Amniotic stem cell (primary cell): ENCODE data around the gene SRSF8.

Experiments
- DNase-seq: peaks from one replicate; lab custom pipeline; 2025; lab: John Stamatoyannopoulos, UW

Gene SRSF8

DNA sequence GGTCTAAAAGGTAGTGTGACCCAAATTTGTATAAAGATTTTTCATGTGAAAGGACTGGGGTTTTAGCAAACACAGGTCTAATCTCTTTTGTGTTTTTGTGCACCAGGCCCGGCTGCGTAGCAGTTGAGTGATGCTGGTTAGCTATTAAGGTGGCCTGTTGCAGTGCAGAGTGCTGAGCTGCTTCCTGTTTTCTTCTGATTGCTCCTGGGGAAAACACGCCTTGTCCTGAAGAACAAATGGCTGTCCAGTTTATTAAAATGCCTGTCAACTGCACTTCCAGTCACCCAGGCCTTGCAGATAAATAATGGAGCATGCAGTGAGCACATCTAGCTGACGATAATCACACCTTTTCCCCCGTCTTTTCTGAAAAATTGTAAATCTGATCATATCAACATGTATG, 1.8 kb downstream of the SRSF8 start:
- DNase-seq, result peak; percentile 83

DNA sequence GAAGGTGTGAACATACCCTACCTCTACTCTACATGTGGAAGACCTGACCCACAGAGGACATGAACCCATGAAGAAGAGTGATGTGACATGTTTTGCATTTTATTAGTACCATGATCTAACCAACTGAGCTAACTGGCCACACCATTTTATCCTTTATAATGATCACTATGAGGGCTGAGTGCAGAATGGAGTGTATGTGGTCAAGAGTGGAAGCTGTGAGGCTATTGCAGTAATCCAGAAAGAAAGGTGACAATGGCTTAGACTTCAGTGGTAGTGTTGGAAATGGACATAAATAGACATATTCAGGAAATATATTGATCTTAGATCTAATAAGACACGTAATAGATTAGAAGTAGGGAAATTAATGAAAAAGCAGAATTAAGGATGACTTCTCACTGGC, 3.8 kb downstream of the SRSF8 start:
- DNase-seq, result no peak

DNA sequence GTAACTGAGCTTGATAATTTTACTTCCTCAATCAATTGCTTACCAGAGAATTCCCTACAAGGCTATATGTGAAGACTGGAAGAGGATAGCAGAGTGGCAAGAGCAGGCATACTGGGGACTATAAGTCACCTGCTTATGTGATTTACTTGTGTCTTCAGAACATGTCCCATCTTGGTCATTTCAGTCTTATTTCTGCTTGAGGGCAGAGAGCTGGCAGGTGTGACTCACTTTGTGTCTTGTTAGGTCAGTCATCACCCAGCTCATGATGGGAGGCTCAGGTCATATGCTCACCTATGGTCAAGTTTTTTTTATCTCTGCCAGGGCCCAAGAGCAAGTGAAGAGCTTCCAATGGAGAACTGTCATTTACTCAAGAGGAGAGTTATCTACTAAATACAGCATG, 6.2 kb downstream of the SRSF8 start:
- DNase-seq, result no peak

DNA sequence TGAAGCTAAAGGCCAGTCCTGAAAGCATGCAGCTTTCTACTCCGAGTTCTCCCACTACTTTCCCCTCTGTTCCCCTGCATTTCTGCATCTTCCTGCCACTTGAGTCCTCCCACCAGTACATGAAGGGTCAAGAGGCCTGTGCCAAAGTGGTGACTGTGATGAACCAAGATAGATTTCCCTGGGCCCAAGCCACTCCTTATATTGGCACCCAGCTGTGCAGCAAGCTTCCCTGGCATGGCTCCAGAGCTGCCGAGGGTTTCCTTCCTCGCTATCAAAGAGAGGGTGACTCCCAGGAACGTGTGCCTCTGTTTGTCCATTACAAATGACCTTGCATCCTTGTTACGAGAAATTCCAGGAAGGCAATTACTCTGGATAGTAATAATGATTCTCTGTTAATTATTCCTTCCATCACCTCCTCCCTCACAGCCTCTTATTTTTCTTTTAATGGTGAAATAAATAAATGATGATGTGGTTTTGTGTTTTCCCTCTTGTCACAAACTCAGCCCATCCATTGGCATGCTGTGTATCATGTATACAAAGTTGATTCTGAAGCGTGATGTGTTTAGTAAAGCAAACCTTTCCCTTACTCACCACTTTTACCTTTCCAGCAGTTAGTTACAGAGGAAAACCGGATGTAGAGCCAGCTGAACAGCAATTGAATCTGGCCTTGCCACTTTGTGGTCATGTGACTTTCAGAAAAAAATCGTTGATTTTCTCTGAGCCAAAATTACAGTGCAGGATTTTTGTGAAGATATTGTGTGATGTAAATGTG, 8.3 kb downstream of the SRSF8 start:
- DNase-seq, result no peak

DNA sequence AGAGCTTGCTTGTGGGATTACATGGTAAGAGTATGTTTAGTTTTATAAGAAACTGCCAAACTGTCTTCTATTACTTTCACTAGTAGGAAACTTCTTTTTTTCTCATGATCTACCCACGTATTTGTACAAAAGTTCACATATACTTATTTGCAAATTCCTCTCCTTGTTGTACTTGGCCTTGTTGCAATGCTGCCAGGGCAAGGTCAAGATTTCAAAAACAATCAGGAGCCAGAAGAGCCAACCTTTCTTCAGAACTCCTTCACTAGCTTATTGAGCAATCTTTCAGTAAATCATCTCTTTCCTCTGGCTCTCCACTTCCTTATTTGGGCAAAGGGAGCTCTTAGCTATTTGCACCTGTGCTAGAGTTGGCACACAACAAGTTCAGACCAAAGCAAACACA, 9.7 kb downstream of the SRSF8 start:
- no peak for DNase-seq

DNA sequence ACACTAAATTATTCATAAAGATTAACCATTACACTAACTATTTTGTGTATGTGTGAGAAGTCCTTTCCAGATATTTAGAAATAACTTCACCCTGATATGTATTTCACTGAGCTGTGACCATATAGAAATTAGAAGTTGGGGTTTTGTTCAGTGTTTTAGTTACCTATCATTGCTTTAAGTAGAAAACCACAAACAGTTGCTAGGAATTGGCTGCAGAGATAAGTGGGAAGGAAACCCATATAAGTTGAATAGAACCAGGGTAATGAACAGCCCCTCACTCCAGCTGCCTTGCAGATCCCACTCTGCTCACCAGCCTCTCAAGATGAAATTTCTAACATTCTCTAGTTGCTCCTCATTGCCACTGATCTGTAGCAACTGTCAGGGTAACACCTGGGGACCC, 10.3 kb downstream of the SRSF8 start:
- no peak for DNase-seq

DNA sequence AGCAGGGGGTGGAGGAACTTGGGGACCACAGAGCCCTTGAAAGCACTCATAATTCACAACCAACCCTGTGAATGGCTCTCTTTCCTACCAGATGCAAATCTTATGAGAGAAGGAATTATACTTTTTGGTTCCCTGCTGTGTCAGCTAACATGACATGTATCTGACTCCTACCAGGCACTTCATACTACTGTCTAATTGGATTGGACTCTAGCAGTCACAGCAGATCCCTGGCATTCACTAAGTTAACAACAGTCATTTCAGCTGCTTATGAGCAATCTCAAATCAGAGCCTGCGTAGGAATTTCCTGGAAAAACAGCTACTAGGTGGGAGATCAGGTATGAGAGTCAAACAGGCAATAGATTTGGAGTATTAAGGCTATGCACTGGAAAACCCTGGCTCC, 11.8 kb downstream of the SRSF8 start:
- DNase-seq, result no peak

DNA sequence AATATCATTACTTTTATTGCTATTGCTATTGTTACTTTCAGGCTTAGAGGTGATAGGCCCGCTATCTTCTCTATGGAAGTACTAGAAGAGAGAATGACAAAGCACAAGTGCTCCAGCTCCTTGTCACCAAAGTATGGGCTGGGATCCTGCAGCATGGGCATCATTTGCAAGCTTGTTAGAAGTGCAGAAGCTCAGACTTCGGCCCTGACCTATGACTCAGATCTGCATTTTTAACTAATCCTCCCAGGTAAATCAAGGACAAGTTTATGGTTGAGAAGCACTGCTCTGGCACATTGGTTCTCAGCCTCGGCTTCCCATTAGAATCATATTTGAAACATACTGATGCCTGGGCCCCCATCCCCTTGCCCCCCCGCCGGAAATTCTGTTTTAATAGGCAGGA, 14.3 kb downstream of the SRSF8 start:
- DNase-seq, result no peak

DNA sequence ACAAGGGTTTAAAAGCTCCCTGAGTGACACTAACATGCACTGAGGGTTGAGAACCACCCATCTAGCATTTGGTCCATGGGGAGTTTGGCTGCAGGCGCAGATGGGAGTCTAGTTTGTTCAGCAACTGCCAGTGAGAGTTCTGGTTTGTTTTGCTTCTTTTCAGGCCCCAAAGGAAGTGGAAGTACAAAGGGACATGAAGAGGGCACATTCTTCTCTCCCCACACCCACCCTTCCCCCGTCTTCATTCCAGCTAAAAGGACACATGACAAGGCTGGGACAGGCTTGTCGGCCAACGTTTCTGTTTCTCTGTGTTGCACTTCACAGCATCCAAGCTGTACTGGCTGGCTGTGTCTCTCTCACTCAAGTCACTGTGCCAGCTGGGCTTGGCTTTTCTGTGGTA, 14.7 kb downstream of the SRSF8 start:
- DNase-seq, result no peak

DNA sequence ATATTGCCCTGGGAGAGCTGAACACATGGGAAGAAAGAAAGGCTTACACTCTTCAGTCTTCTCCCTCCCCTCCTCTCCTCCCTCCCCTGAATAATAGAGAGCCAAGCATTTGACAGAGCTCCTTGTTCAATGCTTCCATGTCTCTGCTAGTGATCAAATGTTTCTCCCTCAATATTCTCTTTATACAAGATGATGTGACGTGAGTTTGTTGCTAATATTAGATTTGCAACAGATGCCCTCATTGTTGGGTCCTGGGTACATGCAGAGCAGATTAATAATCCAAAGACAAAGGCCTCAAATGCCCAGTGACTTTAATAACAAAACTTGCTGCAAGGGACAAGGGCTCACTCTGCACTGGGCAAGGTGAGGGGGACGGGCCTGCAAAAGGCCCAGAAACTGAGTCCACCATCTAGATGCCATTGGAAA, 15.9 kb downstream of the SRSF8 start:
- DNase-seq, result no peak

DNA sequence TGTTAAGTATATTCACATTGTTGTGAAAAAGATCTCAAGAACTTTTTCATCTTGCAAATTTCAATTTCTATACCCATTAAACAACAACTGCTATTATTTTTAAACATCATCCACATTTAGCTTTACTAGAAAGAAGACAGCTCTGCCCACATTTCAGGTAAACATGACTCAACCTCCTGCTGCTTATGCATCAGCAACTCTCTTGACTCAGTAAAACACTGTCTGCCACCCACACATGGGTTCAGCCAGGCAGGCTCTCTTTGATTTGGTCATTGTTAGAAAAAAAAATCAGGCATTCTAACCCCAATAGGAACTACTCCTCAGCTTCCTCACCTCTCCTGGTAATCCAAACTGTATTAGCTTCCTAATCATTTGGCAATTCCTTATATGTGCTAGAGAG, 17.8 kb downstream of the SRSF8 start:
- DNase-seq, result no peak

DNA sequence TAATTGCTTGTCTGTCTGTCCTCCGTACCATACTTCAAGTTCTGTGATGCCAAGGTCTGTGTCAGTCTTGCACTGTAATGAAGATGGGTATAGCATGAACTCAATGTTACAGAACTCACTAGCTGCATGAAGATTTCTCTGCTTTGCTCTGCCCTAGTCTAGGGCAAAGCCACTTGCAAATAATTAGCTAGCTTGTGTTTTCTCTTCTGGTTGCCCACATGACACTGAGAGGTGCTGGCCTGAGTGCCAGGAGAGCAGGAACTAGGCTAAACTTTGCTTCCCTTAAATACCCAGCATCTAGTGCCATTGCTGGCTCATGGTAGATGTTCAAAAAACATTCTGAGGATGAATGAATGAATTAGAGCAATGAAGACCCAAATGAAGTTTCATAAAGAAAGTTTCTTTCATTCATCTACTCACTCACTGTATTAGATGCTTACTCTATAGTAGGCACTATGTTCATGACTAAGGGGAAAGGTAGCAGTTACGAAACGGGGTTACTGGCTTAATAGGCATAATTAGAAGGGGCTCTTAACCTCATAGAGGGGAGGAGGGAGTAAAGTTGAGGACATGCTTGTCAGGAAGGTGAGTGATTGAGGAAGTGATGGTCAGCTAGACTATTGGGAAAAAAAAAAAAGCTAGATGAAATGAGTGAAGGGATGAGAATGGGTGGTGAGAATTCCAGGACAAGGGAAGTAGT, 18.5 kb downstream of the SRSF8 start:
- DNase-seq, result no peak

DNA sequence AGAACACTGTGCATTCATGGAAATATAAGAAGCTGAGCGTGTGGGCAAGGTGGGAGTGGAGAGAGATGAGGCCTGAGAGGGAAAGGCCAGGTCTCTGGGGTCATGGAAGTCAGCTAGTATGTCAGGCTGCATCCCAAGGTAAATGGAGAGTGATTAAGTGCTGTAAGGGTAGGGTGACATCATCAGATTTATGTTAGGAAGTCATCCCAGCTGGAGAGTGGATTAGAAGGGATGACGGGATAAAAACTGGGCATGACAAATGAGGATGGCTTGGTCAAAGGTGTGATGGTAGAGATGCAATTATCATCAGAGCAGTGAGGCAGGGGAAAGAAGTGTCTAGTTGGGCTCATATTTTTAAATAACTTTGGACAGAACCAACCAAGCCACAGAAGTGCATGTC, 19.4 kb downstream of the SRSF8 start:
- no peak for DNase-seq

DNA sequence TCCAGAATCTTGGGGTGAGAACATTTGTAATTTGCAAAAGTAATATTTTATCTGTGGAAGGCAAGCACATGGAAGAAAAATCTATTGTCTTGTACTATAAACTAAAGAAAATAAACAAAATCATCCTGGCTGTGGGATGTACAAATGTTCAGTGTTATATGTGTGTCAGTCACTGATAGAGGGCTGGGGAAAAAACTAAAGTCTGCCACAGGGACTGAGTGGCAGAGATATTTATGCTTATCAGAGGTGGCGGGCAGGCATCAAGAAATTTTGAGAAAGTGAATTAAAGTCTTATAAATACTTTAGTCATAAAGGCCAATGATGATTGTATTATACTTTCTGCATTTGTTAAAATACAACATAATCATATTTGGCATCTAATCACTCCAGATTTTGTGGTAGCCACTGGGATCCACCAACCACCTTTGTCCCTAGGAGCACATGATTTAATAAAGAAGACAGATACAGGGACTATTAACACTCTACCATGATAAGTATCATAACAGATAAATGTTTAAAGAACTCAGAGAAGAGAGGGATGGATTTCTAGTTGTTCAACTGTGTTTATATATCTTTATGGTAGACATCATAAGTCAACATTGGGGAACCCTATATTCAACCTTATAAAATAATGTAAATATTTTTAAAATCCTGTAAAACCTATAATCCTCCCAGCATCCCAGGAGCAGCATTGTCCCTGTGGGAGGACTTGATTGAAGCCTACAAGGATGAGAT, 20.3 kb downstream of the SRSF8 start:
- no peak for DNase-seq

DNA sequence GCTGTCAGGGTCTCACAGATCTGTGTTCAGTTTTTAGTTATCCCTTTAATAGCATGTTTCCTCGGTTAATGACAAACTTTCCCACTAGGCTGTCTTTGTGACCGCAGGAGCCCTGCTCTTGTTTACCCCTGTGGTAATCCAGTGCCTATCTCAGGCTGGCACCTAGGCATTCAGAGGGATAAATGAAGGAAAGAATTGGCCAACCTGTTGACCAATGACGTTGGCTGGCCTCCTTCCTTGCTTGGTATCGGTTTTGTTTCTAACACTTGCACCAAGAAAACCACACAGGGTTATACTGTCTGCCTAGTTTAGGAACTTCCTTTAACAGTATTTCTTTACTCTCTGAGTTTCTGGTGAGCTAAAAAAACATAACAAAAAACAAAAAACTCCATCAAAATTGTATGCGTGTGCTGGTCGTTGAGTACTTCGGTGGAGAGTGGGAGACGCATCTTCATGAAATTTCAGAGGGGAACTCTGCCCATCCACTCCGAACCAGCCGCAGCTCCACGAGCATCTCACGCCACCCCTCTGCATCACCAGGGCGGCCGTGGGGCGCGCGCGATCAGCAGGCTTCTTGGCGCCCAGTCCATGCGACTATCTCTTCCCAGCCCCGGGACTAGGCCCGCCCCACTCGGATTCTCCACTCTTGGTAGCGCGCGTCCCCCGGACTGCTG, 22.4 kb downstream of the SRSF8 start:
- DNase-seq, result no peak

DNA sequence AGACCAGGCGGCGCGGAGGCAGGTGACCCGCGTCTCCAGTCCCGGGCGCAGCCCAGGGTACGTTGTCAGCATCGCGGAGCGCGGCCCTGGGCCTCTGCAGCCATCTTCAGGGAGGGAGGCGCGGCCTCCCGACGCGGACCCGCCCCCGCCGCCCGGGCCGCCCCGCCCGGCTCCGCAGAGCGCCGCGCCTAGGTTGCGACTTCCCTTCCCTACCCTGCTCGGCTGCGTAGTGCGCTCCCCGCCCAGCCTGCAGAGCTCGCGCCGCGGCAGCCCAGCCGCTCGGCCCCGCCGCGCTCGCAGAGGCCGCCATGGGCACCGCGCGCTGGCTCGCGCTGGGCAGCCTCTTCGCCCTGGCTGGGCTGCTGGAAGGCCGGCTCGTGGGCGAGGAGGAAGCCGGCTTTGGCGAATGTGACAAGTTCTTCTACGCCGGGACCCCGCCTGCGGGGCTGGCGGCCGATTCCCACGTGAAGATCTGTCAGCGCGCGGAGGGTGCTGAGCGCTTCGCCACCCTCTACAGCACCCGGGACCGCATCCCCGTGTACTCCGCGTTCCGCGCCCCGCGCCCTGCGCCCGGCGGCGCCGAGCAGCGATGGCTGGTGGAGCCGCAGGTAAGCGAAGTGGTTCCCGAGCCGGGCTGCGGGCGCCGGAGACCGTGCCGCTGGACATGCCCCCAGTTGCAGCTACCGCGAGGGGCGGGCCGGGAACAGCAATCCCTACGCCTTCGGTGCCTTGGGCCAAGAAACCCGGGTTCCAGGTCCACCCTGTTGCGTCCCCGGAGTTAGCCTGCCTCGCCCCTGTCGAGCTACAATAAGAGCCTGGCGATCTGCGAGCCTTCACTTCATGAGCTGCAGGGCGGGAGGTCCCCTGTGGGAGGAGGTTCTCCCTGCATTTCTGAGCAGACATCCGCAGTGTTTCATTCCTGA, 23.2 kb downstream of the SRSF8 start, which contains the start of gene ENDOD1:
Gene ENDOD1, plus strand, starts transcription at position 227 of the 923 bp plus-strand sequence. Its CDS starts 82 bp downstream, at position 309.
- DNase-seq, result peak; percentile 67

DNA sequence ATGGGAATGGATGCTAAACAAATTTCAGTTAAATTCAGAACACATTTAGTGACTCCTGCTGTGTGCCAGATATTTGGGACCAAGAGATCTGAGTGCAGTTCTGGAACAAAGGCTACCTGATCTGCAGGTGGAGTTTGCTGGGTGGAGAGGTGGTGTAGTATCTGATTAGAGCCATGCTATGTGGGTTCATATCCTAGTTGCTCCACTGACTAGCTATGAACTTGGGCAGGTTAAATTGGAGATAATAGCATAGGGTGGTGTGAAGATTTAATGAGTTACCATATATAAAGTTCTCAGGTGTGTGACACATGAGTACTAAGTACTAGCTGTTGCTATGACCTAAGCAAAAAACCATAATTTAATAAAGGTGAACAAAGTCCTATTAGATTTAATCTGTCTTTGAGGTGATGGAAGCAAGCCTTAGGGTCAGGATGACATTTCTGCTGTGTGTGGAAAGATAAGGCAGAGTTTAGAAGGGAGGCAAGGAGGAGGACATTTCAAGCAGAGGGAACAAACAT, 25.0 kb downstream of the SRSF8 start:
- DNase-seq, result no peak

DNA sequence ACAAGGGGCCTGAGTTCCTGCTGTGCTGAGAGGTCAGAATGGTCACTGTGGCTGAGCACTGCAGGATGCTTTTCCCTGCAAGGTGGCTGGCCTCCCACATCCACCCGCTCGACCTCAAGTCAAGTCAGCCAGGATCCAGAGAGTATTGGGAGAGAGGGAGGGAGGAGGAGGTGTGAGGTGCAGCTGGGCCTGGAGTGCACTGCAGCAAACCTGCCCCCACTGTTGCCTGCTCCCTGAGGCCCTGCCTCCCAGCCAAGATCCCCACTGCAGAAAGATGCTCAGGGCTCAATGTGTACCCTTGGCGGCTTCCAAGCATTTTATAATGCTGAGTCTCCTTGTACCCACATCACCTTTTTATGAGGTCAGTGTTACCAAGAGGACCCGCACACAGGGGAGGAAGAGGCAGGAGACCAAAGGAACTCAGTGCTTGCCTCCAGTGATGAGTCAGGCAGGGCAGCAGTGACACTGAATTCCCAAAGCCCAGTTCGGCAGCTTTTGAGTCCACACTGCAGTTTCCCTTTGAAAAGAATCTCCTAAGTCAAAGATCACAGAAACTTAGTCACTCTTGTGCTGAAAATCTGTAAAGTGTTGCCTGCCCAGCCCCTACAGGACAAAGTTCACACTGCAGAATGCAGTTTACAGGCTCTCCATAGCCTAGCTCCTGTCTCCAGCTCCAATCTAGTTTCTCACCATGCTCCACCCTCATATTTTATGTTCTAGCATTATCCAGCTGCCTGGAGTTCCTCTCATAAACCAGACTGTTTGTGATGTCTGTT, 26.0 kb downstream of the SRSF8 start:
- DNase-seq, result no peak

DNA sequence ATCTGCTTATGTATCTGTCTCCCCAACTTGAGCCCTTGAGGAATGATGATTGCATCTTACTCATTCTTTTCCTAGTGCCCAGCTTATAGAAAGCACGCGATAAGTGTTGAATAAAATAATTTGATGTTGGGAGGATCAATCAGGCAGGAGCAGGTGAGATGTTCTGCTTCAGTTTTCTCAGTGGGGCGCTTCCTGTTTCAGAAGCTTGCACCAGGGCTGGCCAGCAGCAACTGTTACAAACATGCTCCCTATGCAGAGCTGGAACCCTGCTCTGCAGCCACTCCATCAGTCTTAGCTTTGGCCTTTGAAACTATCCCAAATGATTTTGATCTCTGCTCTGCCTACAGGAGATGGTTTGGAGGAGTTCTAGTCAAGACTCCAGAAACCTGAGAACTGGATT, 26.8 kb downstream of the SRSF8 start:
- DNase-seq, result no peak
